ENCODE data around the gene ZNF468.
"Not testable (repeated sequence)": the region's sequence is repeated elsewhere in the genome, so short reads cannot be mapped to it uniquely, and the experiment has no call there.

ZNF468 gene

GRCh38 chr19:52823676-52824075 lies 33.7 kb downstream of the ZNF468 start:
- no peak for DNase-seq

DNA sequence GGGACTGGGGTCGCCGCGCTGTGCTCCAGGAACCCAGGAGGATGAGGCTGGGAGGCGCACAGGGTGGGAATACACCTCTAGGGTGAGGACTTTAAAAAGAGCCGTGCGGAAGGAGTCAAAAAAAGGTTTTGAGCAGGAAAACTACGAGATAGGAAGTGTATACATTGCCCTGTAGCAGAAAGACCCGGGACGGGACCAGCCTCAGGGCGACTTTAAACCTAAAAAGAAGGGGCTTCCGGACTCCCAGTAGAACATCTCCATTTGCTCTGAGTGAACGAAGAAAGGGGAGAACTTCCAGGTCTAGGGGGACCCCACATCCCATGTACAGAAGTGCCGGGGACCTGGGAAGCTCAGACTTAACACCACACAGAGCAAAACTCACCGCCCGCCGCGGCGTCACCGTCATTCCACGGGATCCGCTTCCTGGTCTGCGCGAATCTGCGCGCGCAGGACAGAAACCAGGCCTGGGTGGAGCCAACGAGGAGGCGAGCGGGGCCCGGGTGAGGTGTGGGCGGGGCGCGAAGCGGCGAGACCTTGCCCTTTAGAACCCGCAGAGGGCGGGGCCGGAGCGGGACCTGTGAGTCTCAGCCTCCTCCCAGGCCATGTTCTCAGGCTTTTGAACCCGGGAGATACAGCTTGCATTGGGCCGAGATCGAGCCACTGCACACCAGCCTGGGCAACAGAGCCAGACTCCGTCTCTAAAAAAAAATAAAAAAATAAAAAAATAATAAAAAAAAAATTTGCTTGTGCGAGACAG lies 36.0 kb downstream of the ZNF468 start, which contains the start of gene ZNF28:
Gene ZNF28 (minus strand): TSS at position 430 of the 757 bp plus-strand sequence. CDS start 3,675 bp downstream, outside the sequence.
- peak; percentile 61 for DNase-seq

GRCh38 chr19:52820472-52821203 lies 36.8 kb downstream of the ZNF468 start:
- DNase-seq: not testable (repeated sequence)

- DNase-seq: no peak
Observed at GRCh38 chr19:52809801-52810200, 47.6 kb downstream of the ZNF468 start.

DNA sequence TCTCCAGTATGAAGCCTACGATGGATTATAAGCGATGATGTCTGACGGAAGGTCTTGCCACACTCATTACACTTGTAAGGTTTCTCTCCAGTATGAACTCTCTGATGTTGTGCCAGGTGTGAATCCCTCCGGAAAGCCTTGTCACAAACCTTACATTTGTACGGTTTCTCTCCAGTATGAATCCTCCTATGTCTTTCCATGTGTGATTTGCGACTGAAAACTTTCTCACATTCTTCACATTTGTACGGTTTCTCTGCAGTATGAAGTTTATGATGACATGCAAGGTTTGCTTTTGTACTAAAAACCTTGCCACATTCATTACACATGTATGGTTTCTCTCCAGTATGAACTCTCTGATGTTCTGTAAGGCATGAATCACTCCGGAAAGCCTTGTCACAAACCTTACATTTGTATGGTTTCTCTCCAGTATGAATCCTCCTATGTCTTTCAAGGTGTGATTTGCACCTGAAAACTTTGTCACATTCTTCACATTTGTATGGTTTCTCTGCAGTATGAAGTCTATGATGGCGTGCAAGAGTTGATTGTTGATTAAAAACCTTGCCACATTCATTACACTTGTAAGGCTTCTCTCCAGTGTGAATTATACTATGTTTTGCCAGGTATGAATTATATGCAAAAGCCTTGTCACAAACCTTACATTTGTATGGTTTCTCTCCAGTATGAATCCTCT lies 57.3 kb downstream of the ZNF468 start:
- not testable (repeated sequence) for DNase-seq

GRCh38 chr19:52789440-52789839 lies 68.0 kb downstream of the ZNF468 start:
- DNase-seq: no peak

Data from right forelimb (tissue), 1 donor.